Measurements from ENCODE around the gene PRKAG3. TPM values are rescaled to one million over a fixed set of nuclear protein-coding genes. Genes with fewer than 3 reads are reported as not detected.

Gene PRKAG3
- total and polyA plus RNA-seq, 8 donors, result not detected

DNA sequence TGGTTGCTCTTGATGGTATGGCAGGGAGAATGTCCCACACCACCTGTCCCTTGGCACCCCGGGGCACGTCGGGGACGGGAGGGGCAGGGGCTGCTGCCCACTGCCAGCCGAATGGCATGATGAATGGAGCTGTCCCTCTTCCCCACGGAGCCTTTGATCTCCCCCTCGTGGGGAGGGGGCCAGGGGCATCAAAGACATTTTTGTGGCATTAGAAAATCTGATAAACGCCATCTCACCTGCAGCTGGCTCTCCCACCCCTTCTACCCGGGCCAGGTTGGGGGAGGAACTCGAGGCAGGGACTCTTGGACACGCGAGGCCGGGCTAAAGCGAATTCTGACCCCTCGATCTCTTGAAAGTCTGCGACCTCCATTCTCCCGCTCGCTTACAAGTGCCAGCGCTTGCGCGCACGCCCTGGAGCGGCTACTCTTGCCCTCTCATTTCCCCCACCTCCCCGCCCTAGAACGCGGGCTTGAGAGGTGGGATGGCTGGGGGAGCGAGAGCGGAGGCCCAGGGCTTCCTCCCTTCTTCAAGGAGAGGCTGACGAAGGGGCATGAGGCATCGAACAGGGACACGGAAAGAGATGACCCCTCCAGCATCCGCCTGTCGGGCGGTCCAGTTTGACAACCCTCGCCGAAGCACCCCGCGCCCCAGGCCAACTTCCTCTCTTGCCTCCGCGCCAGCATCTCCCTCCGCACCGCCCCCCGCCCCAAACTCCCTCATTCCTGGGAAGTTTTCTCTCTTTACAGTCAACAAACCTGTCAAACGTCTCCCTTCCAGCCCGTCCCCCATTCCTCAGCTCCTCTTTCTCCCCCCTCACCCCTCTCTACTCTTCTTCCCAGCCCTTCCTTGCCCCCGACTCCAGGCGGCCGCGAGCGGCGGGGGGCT is 27.3 kb upstream of the PRKAG3 start:
- H3K27ac ChIP-seq, result no peak overlapping the region
- H3K4me1 ChIP-seq, result peaks cover 24 to 32% (median 27%) of the 10 kb centered on the region in 4 donors
- H3K9me3 ChIP-seq, result no peaks in the 10 kb centered on the region
- WGBS, 5 donors, result 4 to 7% (median 6%) methylated on average over 49 to 51 of the region's 51 CpGs
- peaks cover 25 to 99% (median 81%) of the 10 kb centered on the region in 3 donors for H3K27me3 ChIP-seq
- intact Hi-C loops (cut with DNase I; ENCODE audit: low total_unique reads), result loop anchor here (10.0 kb wide), 1 partner anchor 154 kb away; no protein-coding TSS in a partner anchor
- H3K36me3 ChIP-seq, result no peaks in the 10 kb centered on the region
- peak overlapping the region; percentile 35 to 51 (median 44) for H3K4me3 ChIP-seq
- TF ChIP-seq POLR2A (IDR thresholded peaks at IDR 0.05), result no peak
- TF ChIP-seq POLR2AphosphoS5 (IDR thresholded peaks at IDR 0.05), result no peak
- TF ChIP-seq EP300 (IDR thresholded peaks at IDR 0.05), result no peak
- TF ChIP-seq, protein P1, sequence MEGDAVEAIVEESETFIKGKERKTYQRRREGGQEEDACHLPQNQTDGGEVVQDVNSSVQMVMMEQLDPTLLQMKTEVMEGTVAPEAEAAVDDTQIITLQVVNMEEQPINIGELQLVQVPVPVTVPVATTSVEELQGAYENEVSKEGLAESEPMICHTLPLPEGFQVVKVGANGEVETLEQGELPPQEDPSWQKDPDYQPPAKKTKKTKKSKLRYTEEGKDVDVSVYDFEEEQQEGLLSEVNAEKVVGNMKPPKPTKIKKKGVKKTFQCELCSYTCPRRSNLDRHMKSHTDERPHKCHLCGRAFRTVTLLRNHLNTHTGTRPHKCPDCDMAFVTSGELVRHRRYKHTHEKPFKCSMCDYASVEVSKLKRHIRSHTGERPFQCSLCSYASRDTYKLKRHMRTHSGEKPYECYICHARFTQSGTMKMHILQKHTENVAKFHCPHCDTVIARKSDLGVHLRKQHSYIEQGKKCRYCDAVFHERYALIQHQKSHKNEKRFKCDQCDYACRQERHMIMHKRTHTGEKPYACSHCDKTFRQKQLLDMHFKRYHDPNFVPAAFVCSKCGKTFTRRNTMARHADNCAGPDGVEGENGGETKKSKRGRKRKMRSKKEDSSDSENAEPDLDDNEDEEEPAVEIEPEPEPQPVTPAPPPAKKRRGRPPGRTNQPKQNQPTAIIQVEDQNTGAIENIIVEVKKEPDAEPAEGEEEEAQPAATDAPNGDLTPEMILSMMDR (IDR thresholded peaks at IDR 0.05), result no peak
- no peak for DNase-seq

DNA sequence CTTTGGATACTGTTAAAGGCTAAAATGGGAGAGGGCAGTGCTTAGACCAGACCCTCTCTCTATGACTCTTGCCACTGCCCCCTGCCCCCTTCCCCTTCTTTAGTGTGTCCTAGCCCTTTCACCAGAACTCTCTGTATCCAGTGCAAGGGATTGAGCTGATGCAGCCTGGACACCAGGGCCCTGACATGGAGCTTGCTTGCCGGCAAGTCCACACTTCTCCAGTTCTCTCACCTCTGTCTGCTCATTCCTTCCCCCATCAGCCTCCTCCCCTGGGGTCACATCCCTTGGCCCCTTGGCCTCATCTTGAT is 26.5 kb upstream of the PRKAG3 start:
- H3K27ac ChIP-seq, result no peak overlapping the region

DNA sequence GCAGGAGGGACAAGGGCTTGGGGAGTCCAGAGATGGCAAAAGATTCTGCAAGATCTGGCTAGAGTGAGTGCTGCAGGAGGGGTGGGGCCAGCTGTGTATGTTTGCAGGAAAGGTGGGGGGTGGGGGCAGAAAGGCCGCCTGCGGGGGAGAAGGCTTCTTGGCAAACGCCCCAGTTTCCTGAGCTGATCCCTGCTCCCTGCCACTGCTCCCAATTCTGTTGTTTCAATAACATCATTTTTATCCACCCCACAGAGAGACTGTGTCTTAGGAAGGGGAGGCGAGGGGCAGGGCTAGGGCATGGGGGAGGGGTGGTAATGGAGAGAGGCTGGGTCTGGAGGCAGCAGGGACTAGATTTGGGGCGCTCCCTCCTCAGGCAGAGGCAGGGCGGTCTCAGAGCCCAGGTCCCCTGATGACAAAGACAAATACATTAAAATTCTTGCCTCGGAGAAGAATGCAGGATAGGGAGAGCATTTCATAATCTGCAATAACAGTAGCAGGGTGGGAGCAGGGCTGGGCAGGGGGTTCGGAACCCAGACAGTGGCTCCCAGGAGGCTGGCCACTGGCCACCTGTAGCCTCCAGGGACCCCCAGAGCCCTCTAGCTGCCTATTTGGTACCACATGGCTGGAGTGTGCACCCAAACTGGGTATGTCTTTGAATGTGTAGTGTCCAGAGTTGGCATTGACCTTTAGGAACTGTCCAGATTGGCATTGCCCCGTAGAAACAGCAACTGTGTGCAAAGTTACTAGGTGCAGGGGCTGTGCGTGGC is 26.0 kb upstream of the PRKAG3 start:
- no peak for TF ChIP-seq POLR2A (IDR thresholded peaks at IDR 0.05)
- no peak for TF ChIP-seq EP300 (IDR thresholded peaks at IDR 0.05)
- no peak for TF ChIP-seq POLR2AphosphoS5 (IDR thresholded peaks at IDR 0.05)
- TF ChIP-seq, protein P1 (IDR thresholded peaks at IDR 0.05), result no peak
- peaks cover 24 to 38% (median 31%) of the 10 kb centered on the region in 4 donors for H3K4me1 ChIP-seq
- no peaks in the 10 kb centered on the region for H3K9me3 ChIP-seq
- no peak overlapping the region for H3K4me3 ChIP-seq
- no peaks in the 10 kb centered on the region for H3K36me3 ChIP-seq
- no peak overlapping the region for H3K27ac ChIP-seq
- DNase-seq, result peak in 1 of 2 donors; percentile 18
- peaks cover 25 to 99% (median 84%) of the 10 kb centered on the region in 3 donors for H3K27me3 ChIP-seq
- 13 to 18% (median 15%) methylated on average over 10 of the region's 10 CpGs for WGBS, 5 donors
- intact Hi-C loops (cut with DNase I; ENCODE audit: low total_unique reads), result loop anchor here (10.0 kb wide), 1 partner anchor 153 kb away; no protein-coding TSS in a partner anchor

More for the DNA sequence above, 26.5 kb upstream of the PRKAG3 start:
- 0 to 28% (median 13%) methylated on average over 1 of the region's 1 CpG for WGBS, 5 donors
- Histone ChIP-seq H3K9me3 (no peaks in the 10 kb centered on the region), H3K27me3 (peaks cover 25 to 99% (median 85%) of the 10 kb centered on the region in 3 donors), H3K36me3 (no peaks in the 10 kb centered on the region), H3K4me1 (peaks cover 24 to 36% (median 28%) of the 10 kb centered on the region in 4 donors), H3K4me3 (no peak overlapping the region)
- intact Hi-C loops (cut with DNase I; ENCODE audit: low total_unique reads), result loop anchor here (10.0 kb wide), 1 partner anchor 153 kb away; no protein-coding TSS in a partner anchor
- no peak for DNase-seq
- no peak for TF ChIP-seq EP300 (IDR thresholded peaks at IDR 0.05)

DNA sequence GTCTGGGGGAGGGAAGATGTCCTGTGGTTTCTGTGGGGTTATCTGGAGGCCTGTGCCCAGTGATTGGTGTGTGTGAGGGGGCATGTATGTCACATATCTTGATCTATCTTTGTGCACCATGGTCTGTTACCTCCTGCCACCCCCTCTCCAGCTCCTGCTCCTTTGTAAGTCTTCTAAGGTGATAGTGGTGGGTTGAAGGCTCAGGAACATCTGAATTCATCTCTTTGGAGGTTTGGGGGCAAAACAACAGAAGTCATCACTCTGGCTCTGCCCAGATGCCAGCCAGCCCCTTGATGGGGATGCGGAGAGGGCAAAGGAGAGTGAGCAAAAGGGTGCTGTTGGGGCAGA is 25.3 kb upstream of the PRKAG3 start:
- Histone ChIP-seq H3K9me3 (no peaks in the 10 kb centered on the region), H3K36me3 (no peaks in the 10 kb centered on the region), H3K27me3 (peaks cover 28 to 99% (median 77%) of the 10 kb centered on the region in 3 donors), H3K4me1 (peaks cover 24 to 38% (median 32%) of the 10 kb centered on the region in 4 donors), H3K4me3 (no peak overlapping the region), H3K27ac (no peak overlapping the region)
- no peak for TF ChIP-seq POLR2AphosphoS5 (IDR thresholded peaks at IDR 0.05)
- no peak for TF ChIP-seq EP300 (IDR thresholded peaks at IDR 0.05)
- TF ChIP-seq, protein P1 (IDR thresholded peaks at IDR 0.05), result no peak
- TF ChIP-seq POLR2A (IDR thresholded peaks at IDR 0.05), result no peak
- no peak for DNase-seq
- WGBS, 5 donors, result 44 to 79% (median 56%) methylated on average over 1 of the region's 1 CpG
- intact Hi-C loops (cut with DNase I; ENCODE audit: low total_unique reads), result loop anchor here (10.0 kb wide), 1 partner anchor 152 kb away; no protein-coding TSS in a partner anchor
